Gastrocnemius medialis (tissue), 4 donors: ENCODE data around the gene INPP5D.

Experiments
- POLR2A ChIP-seq, 2 donors: fragments of 450-650 bp; IDR thresholded peaks; one replicate each; pipeline ENCODE4 v1.6.1; 2017; ENCODE audit warnings: antibody characterized with exemption in 2 of 2, mild to moderate bottlenecking in 2 of 2, moderate library complexity in 2 of 2
- TF ChIP-seq, protein P1 (sequence below), 5 experiments: fragments of 450-650 bp in 3 of 5; fragments of 200-600 bp in 2 of 5; sonication (generic) in 2 of 5; IDR thresholded peaks in 4 of 5; conservative IDR thresholded peaks in 1 of 5; 1 replicate in 4 of 5; 2 replicates in 1 of 5; pipeline ENCODE4 v1.5.1; 2016 to 2019; ENCODE audit warnings: antibody characterized with exemption in 5 of 5, mild to moderate bottlenecking in 3 of 5, moderate library complexity in 3 of 5

DNA sequence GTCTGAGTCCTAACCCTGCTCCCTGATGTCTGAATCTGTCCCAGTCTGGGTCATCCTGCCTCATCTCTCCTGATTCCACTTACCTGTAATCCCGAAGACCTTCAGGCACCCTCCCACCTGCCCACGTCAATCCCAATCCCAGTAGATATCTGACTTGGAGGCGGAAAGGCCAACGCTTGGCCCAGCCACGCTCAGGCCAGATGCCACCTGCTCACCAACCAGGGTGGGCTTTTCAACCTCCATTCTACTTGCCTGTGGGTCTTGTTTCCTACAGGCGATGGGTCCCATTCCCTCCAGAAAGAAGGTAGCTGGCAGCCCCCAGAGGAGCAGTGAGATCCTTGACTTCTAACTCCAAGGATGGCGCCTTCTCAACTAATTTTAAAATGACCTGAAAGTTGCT is 59.7 kb downstream of the INPP5D start:
- TF ChIP-seq, protein P1, sequence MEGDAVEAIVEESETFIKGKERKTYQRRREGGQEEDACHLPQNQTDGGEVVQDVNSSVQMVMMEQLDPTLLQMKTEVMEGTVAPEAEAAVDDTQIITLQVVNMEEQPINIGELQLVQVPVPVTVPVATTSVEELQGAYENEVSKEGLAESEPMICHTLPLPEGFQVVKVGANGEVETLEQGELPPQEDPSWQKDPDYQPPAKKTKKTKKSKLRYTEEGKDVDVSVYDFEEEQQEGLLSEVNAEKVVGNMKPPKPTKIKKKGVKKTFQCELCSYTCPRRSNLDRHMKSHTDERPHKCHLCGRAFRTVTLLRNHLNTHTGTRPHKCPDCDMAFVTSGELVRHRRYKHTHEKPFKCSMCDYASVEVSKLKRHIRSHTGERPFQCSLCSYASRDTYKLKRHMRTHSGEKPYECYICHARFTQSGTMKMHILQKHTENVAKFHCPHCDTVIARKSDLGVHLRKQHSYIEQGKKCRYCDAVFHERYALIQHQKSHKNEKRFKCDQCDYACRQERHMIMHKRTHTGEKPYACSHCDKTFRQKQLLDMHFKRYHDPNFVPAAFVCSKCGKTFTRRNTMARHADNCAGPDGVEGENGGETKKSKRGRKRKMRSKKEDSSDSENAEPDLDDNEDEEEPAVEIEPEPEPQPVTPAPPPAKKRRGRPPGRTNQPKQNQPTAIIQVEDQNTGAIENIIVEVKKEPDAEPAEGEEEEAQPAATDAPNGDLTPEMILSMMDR (IDR thresholded peaks at IDR 0.05 in 4 of 5, conservative IDR thresholded peaks at IDR 0.05 in 1 of 5) = no peak
- no peak for TF ChIP-seq POLR2A (IDR thresholded peaks at IDR 0.05)
